ENCODE measurements around the gene FTHL17.

Gene FTHL17

DNA sequence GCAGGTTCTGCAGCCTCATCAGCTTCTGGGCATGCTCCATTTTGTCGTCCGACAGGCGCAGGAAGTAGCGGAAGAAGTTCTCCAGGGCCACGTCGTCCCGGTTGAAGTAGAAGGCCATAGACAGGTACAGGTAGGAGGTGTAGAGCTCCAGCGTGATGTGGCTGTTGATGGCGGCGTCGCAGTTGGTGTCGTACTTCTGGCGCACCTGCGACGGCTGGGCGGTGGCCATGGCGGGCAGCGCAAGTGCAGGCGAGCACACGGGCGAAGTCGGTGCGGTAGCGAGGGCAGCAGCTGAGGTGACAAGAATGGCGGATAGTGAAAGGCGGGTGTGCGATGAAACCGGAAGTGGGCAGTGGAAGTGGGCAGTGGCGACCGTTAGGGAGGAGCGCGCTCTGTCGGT is at the start of gene FTHL17:
TSS of gene FTHL17 (minus strand) at position 317 of the 400 bp plus-strand sequence. CDS start at position 229, 88 bp downstream.
- DNase-seq: no peak

GRCh38 chrX:31117266-31117665 is 45.4 kb upstream of the FTHL17 start:
- DNase-seq: no peak

DNA sequence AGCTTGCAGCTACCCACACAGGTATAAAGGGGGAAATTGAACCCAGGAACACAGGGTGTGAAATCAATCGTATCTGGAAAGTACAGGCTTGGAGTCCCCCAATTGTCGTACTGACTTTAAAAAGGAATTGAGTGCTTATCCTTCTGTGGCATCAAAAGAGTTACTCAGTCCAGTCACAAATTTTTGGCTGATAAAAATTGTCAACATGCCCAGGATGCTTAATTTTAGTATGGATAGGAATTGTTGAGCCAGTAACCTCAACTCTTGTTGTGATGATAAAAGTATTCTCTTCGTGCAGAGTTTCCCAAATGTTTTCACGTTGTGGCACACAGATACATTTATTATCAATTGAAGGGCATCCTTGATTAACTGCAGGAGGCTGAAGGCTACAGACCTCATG is 43.6 kb upstream of the FTHL17 start:
- DNase-seq: no peak

DNA sequence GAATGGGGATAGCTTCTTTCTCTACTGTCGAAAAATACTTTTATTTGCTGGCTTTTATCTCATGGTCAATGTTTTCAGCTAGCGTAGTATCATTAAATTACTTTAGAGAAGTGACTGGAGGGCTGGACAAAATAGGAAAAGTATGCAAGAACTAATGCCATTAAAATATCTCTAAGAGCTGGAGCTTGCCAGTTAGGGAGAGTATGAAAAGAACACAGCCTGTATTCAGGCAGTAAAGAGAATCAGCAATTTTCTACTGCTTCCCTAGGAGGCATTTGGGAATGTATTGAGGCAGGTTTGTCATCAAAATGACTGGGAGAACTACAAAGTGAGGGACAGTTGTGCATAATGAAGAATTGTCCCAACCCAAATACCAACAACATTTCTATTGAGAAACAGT is 43.0 kb upstream of the FTHL17 start:
- no peak for DNase-seq

DNA sequence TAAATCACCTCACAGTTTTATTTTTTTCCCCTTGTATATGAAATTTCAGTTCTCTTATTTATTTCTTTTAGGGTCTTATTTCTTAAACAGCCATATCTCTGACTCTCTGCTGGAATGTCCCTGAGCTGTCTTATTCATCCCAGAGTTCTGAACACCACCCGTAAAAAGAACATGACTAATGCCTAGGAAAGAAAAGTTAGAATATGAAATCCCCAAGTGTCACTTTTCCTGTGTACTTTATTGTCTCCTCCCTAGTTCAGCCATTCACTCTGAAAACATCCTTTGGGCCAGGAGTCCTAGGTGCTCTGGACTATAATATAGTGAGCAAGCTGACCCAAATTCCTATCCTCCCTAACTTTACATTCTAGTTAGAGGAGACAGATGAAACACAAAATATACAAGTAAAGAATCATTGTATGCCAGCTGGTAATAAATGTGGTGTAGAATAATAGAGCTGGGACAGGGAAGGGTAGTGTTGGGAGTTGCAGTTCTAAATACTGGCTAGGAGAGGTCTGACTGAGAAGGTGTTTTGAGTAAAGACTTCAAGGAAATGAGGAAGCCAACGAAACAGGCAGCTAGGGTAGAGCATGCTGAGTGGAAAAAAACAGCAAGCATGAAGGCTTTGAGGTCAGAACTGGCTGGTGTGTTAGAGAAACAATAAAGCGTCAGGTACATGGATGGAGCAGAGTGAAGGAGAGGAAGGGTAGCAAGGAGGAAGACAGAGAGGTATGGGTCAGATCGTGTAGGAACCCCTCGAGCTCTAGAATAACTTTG is 40.6 kb upstream of the FTHL17 start:
- DNase-seq: no peak

GRCh38 chrX:31110657-31111056 is 38.8 kb upstream of the FTHL17 start:
- DNase-seq: no peak

DNA sequence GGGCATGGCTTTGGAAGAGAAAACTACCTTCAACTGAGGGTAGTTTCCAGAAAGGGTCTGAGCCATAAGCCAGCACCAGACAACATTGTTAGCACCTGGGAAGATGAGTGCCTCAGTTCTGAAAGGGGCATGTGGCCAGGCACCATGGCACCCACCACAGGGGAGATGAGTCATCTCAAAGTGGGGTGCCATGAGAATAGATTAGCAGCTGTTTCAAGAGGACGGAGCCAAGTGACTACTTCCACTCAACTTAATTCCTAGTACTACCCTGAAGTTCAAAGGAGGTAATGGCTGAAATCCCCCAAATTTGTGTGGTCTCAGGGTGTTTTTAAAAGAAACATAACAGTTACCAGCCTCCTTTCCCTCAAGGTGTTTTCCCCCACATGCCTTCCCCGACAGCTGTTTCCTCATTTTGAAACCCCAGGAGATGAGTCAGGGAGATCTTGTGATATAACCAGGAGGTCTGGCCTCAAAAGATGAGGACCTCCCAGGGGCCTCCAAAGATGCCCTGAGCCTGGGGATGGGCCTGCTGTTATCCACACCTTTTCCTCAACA is 27.8 kb upstream of the FTHL17 start:
- DNase-seq: no peak

- DNase-seq: no peak
These were observed 26.2 kb upstream of the FTHL17 start for GRCh38 chrX:31098079-31098478.

- DNase-seq: no peak
These were observed 21.8 kb upstream of the FTHL17 start for GRCh38 chrX:31093639-31093975.

DNA sequence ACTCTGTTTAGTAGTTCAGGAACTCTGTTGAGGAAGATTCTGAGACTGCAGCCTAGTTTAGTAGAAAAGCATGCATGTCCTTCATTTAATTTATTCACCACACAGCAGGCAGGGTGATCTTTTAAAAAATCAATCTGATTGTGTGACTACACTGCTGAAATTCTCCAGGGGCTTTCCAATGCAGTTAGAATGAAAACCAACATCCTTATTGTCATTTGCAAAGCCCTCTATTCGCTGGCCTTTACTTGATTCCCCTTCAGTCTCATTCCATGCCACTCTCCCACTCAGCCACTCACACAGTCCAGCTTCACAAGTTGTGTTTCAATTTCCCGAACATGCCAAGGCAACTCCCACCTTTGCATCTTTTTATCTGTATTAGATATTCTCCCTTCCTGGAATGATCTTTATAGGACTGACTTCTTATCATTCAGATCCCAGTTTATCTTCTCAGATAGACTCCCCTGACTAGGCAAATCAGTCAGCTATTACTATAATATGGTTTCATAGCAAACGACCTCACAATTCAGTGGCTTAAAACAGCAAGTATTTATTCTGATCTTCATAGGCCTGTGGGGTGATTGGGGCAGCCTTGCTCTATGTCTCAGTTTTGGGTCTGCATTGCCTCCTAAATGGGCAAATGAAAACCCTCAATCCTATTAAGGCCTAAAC is 21.3 kb upstream of the FTHL17 start:
- DNase-seq: no peak

- peak; percentile 44 for DNase-seq
These were observed 20.6 kb upstream of the FTHL17 start for GRCh38 chrX:31092476-31092875.

- no peak for DNase-seq
These were observed 20.0 kb upstream of the FTHL17 start for GRCh38 chrX:31091819-31092218.

- no peak for DNase-seq
These were observed 2.7 kb upstream of the FTHL17 start for GRCh38 chrX:31074522-31074921.

- no peak for DNase-seq
These were observed 579 bp downstream of the FTHL17 start for GRCh38 chrX:31071262-31071661.

GRCh38 chrX:31070057-31070468 is 1.8 kb downstream of the FTHL17 start:
- DNase-seq: no peak

DNA sequence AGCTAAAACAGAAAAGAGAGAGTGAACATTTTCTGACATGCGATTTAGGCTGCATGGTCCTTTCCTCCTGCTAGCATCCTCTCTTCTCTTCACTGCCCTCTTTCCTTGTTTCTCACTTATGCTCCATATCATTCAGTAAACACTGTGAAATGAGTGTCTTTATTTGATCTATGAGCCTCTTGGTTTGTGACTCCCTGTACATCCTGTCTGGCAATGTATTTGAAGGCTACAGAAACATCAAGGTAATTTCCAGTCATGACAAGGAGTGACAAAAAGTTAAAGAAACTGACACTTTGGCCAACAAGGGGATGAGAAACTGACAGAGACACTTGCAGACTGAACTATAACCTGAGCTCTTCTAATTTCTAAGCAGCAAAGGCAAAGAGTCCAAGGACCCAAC is 8.7 kb downstream of the FTHL17 start:
- DNase-seq: no peak

- DNase-seq: no peak
These were observed 10.8 kb downstream of the FTHL17 start for GRCh38 chrX:31061091-31061490.

DNA sequence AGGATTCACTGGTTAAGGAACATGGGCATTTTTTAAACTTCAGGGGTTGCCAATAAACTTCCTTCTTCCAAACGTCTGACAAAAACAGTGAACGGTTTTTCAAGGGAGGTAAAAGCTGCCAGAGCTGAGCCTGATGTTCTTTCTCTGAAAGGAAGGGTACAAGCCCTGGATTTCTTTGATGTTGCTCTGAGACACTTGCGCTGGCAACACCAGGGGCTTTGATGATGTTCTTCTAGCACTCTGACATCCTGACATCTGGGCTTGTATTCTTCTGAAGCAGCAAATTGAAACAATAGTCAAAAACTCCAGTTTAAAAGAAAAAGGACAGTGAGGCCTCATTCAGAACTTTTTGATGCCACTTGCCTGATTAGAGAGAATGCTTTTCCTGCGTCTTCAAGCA is 11.8 kb downstream of the FTHL17 start:
- no peak for DNase-seq

DNA sequence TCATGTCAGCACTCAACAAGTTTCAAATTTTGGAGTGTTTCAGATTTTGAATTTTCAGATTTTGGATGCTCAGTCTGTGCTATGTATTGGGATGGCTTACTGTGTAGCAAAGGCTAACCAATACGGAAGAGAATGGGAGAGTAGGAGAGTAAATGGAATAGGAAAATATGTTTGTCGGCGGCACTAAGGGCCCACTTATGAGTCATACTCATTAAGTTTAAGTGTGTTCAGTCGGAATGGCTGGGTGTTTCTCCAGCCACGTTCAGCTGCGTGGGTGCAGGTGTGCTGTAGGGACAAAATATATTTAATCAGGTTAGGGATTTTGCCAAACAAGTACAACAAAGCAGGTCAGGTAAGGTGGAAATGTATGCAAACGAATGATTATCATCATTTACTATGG is 13.6 kb downstream of the FTHL17 start:
- no peak for DNase-seq

GRCh38 chrX:31057691-31058090 is 14.2 kb downstream of the FTHL17 start:
- no peak for DNase-seq

GRCh38 chrX:31057291-31057690 is 14.6 kb downstream of the FTHL17 start:
- DNase-seq: no peak

DNA sequence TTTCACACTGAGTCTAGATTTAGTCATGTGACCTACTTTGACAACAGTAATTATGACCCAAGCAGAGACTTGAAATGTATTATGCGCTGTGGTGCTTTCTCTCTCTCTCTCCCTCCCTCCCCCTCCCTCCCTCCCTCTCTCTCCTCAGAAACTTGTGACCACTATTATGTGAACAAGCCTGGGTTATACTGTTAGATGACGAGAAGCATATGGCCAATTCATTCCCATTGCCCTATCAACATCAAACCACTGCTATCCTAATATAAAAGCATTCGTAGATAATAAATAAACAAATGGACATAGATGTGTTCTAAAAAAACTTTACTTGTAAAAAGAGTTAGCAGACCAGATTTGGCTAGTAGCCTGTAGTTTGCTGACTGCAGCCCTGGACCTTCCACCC is 18.2 kb downstream of the FTHL17 start:
- DNase-seq: no peak

DNA sequence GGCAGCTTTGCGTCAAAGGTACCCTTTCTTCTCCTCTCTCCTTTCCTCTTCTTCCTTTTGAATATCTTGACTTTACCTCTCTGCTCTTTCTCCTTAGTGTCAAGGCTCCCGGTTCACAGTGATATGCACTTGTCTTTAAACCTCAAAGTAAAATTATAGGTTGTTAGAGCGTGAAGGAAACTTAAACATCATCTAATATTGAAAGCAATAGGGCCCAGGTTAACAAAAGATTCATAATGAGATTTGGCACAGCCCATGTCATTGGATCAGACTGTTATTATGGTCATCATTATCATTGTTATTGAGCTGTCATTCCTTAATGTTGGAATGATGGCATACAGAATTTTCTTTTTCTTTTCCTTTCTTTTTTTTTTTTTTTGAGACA is 32.5 kb downstream of the FTHL17 start:
- DNase-seq: no peak

- DNase-seq: peak; percentile 48
These were observed 33.1 kb downstream of the FTHL17 start for GRCh38 chrX:31038575-31039326.
